HepG2 (cell line): Measurements from ENCODE around the gene GMPPA. TPM values are rescaled to one million over a fixed set of nuclear protein-coding genes. Genes with fewer than 3 reads are reported as not detected.
A peak's percentile ranks its signal among the peaks of the same experiment; 100 is the strongest.

Source experiments
- HMGA1 ChIP-seq: sonication (generic); formaldehyde crosslinking; conservative IDR thresholded peaks from 2 replicates; pipeline ENCODE4 v1.4.0; 2020; ENCODE audit warnings: missing genetic modification reagents
- HNF4G ChIP-seq, 2 experiments: sonication (generic) in 1 of 2; formaldehyde crosslinking in 1 of 2; IDR thresholded peaks; 2 replicates each; pipeline versions ENCODE4 v1.4.0 to v1.6.1; 2011 to 2020; ENCODE audit warnings: borderline replicate concordance in 2 of 2, low read depth in 2 of 2, mild to moderate bottlenecking in 2 of 2, low read length in 1 of 2, missing genetic modification reagents in 1 of 2, moderate library complexity in 1 of 2
- IKZF4 ChIP-seq: sonication (generic); formaldehyde crosslinking; IDR thresholded peaks from 2 replicates; pipeline ENCODE4 v1.5.1; 2020; ENCODE audit warnings: borderline replicate concordance, mild to moderate bottlenecking, low read depth, missing genetic modification reagents; ENCODE audit errors: not compliant biosample characterization
- KLF15 ChIP-seq: sonication (generic); formaldehyde crosslinking; IDR thresholded peaks from 2 replicates; pipeline ENCODE4 v1.8.1; 2023; ENCODE audit warnings: borderline replicate concordance, mild to moderate bottlenecking, inconsistent platforms, missing genetic modification reagents, mixed read lengths
- MAZ ChIP-seq, 2 experiments: sonication (generic) in 1 of 2; formaldehyde crosslinking in 1 of 2; IDR thresholded peaks; 2 replicates each; pipeline versions ENCODE4 v1.5.0 to v1.6.1; 2012 to 2020; ENCODE audit warnings: low read depth in 2 of 2, mild to moderate bottlenecking in 2 of 2, borderline replicate concordance in 1 of 2, improper control_type of control experiment in 1 of 2, low read length in 1 of 2, missing genetic modification reagents in 1 of 2, moderate library complexity in 1 of 2
- RARA ChIP-seq: IDR thresholded peaks from 2 replicates; pipeline ENCODE4 v1.6.1; 2016; ENCODE audit warnings: missing genetic modification reagents, missing compliant biosample characterization
- SATB2 ChIP-seq: sonication (generic); formaldehyde crosslinking; IDR thresholded peaks from 2 replicates; pipeline ENCODE4 v1.5.0; 2020; ENCODE audit warnings: missing genetic modification reagents
- SRSF4 ChIP-seq: fragments of 200-400 bp; formaldehyde crosslinking; IDR thresholded peaks from one replicate; pipeline ENCODE4 v1.6.1; 2018; ENCODE audit warnings: mild to moderate bottlenecking, low read depth, low read length, moderate library complexity; ENCODE audit not compliant: poor library complexity, severe bottlenecking
- XRCC5 ChIP-seq: fragments of 200-400 bp; formaldehyde crosslinking; optimal IDR thresholded peaks from 2 replicates; pipeline ENCODE3; 2017; ENCODE audit warnings: mild to moderate bottlenecking, low read length
- ZBTB7B ChIP-seq: sonication (generic); formaldehyde crosslinking; IDR thresholded peaks from 2 replicates; pipeline ENCODE4 v1.4.0; 2020; ENCODE audit warnings: missing genetic modification reagents
- ZFP62 ChIP-seq: sonication (generic); formaldehyde crosslinking; IDR thresholded peaks from 2 replicates; pipeline ENCODE4 v1.4.0; 2020; ENCODE audit warnings: missing genetic modification reagents
- ZNF468 ChIP-seq: sonication (generic); formaldehyde crosslinking; IDR thresholded peaks from 2 replicates; pipeline ENCODE4 v1.8.0; 2022; ENCODE audit warnings: mild to moderate bottlenecking, moderate library complexity, missing genetic modification reagents
- ZNF556 ChIP-seq: sonication (generic); formaldehyde crosslinking; IDR thresholded peaks from 2 replicates; pipeline ENCODE4 v1.4.0; 2020; ENCODE audit warnings: mild to moderate bottlenecking, missing genetic modification reagents, borderline replicate concordance
- ZNF75D ChIP-seq: sonication (generic); formaldehyde crosslinking; IDR thresholded peaks from 2 replicates; pipeline ENCODE4 v1.8.1; 2023; ENCODE audit warnings: missing genetic modification reagents, mild to moderate bottlenecking, borderline replicate concordance
- ZNF782 ChIP-seq: sonication (generic); formaldehyde crosslinking; IDR thresholded peaks from 2 replicates; pipeline ENCODE4 v1.4.0; 2020; ENCODE audit warnings: missing genetic modification reagents, mild to moderate bottlenecking, borderline replicate concordance
- ZNF792 ChIP-seq: IDR thresholded peaks from 2 replicates; pipeline ENCODE4 v1.6.1; 2016
- ZSCAN31 ChIP-seq: sonication (generic); formaldehyde crosslinking; IDR thresholded peaks from 2 replicates; pipeline ENCODE4 v1.5.0; 2020; ENCODE audit warnings: low read depth, mild to moderate bottlenecking, missing genetic modification reagents
- polyA plus RNA-seq, 8 experiments: library from polyadenylated mRNA; depleted of rRNA in 3 of 8; stranded (reverse) in 7 of 8; unstranded in 1 of 8; fragments of >200 nt; fragmentation: Illumina TruSeq in 4 of 8; extraction: Trizol in 4 of 8; gene quantifications; 2 replicates each; pipeline versions ENCODE4 v1.2.1 to v1.2.3, GENCODE V29; 2011 to 2016; ENCODE audit warnings: low read depth in 4 of 8, missing spikeins in 1 of 8, mixed read lengths in 1 of 8; ENCODE audit not compliant: insufficient read depth in 1 of 8
- total RNA-seq, 5 experiments: library from RNA; depleted of rRNA; stranded (reverse); fragments of >200 nt; fragmentation: Illumina TruSeq; extraction: Trizol; gene quantifications; 2 replicates each; pipeline ENCODE4 v1.2.3, GENCODE V29; 2016; ENCODE audit warnings: low read depth in 1 of 5
- TF ChIP-seq, protein P1 (sequence below): sonication (generic); formaldehyde crosslinking; IDR thresholded peaks from 2 replicates; pipeline ENCODE4 v1.4.0; 2020; ENCODE audit warnings: mild to moderate bottlenecking, missing genetic modification reagents
- TF ChIP-seq, protein P2 (sequence below): sonication (generic); formaldehyde crosslinking; IDR thresholded peaks from 2 replicates; pipeline ENCODE4 v1.4.0; 2020; ENCODE audit warnings: missing genetic modification reagents, borderline replicate concordance

Gene GMPPA
- total and polyA plus RNA-seq, 2 of the 13 experiments (the other 11 are each of a cell fraction or from before 2014, with no cell fraction given): 81.1 to 106 TPM

DNA sequence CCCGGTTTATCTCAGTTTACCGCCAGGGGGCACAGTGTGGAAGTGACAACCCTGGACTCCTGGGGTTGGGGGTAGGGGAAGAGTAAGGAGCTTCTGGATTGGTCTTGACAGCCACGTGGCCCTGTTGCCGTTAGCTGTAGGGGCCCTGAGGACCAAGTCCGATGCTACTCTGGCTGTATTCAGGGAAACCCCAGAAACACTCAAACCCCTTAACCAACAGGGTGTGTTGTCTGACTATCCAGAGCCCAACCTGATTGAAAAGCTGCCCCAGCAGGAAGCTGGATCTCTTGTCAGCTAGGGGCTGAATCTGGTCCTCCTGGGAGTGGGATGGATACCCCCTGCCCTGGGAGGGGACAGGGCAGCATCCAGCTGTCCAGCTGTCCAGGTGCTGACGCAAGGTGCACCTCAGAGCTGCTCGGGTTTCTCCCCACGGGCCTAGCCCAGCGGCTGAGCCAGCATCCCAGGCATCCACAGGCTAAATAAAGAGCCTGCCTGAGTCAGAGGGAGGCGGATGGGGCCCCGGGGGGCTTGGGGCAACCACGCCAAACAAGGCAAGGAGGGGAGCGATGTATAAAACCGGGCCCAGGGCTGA, 3.1 kb upstream of the GMPPA start (continued):
- TF ChIP-seq, protein P1, sequence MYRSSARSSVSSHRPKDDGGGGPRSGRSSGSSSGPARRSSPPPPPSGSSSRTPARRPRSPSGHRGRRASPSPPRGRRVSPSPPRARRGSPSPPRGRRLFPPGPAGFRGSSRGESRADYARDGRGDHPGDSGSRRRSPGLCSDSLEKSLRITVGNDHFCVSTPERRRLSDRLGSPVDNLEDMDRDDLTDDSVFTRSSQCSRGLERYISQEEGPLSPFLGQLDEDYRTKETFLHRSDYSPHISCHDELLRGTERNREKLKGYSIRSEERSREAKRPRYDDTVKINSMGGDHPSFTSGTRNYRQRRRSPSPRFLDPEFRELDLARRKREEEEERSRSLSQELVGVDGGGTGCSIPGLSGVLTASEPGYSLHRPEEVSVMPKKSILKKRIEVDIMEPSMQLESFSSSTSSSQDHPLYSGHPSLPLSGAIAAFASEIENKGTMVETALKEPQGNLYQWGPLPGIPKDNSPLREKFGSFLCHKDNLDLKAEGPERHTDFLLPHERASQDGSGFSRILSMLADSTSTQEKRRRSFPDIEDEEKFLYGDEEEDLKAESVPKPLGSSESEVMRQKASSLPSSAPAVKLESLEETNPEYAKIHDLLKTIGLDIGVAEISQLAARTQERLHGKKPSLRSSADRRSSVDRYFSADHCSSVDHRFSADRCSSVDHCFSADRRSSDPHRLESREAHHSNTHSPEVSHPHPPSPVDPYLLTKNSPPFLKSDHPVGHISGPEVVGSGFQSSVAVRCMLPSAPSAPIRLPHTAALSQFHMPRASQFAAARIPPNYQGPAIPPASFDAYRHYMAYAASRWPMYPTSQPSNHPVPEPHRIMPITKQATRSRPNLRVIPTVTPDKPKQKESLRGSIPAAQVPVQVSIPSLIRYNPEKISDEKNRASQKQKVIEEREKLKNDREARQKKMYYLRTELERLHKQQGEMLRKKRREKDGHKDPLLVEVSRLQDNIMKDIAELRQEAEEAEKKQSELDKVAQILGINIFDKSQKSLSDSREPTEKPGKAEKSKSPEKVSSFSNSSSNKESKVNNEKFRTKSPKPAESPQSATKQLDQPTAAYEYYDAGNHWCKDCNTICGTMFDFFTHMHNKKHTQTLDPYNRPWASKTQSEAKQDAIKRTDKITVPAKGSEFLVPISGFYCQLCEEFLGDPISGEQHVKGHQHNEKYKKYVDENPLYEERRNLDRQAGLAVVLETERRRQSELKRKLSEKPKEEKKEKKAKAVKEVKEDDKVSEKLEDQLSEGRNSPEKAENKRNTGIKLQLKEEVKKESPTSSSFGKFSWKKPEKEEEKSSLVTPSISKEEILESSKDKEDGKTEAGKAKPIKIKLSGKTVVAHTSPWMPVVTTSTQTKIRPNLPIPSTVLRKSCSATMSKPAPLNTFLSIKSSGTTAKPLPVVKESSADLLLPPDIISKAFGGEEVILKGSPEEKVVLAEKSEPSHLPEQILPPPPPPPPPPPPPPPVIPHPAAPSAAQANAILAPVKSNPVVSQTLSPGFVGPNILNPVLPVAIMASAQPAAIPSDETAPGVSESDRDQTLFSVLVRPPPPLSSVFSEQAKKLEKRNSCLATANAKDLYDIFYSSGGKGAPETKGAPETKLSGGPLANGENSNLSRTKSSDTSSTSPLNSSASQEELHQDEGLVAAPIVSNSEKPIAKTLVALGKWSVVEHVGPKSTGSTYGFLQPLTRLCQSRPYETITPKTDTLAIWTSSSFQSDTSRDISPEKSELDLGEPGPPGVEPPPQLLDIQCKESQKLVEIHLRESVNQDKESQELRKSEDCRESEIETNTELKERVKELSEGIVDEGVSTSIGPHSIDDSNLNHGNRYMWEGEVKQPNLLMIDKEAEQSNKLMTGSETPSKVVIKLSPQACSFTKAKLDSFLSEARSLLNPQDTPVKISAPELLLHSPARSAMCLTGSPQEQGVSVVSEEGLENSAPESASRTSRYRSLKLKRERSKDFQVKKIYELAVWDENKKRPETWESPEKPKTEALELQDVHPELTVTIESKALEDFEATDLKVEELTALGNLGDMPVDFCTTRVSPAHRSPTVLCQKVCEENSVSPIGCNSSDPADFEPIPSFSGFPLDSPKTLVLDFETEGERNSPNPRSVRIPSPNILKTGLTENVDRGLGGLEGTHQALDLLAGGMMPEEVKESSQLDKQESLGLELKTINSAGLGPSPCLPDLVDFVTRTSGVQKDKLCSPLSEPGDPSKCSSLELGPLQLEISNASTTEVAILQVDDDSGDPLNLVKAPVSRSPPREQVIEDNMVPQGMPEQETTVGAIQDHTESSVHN (CRISPR knock-in tag): peak; percentile 78; the same call in 1 of the 2 replicates
- TF ChIP-seq MAZ (IDR thresholded peaks at IDR 0.05; ENCODE audit: borderline replicate concordance, low read depth, low read length) (peak; percentile 70; the same call in 1 of the 2 replicates), MAZ (CRISPR knock-in tag; IDR thresholded peaks at IDR 0.05; ENCODE audit: low read depth) (peak; percentile 68; the same call in 1 of the 2 replicates), ZBTB7B (CRISPR knock-in tag) (0 out of 2 replicates have a peak, but pooled peaks have one; percentile 44), XRCC5 (peak; percentile 90), SATB2 (CRISPR knock-in tag) (no peak), HNF4G (IDR thresholded peaks at IDR 0.05; ENCODE audit: borderline replicate concordance, low read depth, low read length) (no peak), HNF4G (CRISPR knock-in tag; IDR thresholded peaks at IDR 0.05; ENCODE audit: borderline replicate concordance, low read depth) (no peak), HMGA1 (no peak), ZNF468 (CRISPR knock-in tag) (no peak), SRSF4 (no peak), ZNF782 (CRISPR knock-in tag) (0 out of 2 replicates have a peak, but pooled peaks have one; percentile 69), ZNF792 (CRISPR knock-in tag) (no peak), ZFP62 (CRISPR knock-in tag) (no peak), ZSCAN31 (0 out of 2 replicates have a peak, but pooled peaks have one; percentile 49), ZNF556 (CRISPR knock-in tag) (0 out of 2 replicates have a peak, but pooled peaks have one; percentile 58), RARA (CRISPR knock-in tag) (0 out of 2 replicates have a peak, but pooled peaks have one; percentile 5), IKZF4 (CRISPR knock-in tag) (no peak), KLF15 (CRISPR knock-in tag) (no peak), ZNF75D (CRISPR knock-in tag) (no peak)
- TF ChIP-seq, protein P2, sequence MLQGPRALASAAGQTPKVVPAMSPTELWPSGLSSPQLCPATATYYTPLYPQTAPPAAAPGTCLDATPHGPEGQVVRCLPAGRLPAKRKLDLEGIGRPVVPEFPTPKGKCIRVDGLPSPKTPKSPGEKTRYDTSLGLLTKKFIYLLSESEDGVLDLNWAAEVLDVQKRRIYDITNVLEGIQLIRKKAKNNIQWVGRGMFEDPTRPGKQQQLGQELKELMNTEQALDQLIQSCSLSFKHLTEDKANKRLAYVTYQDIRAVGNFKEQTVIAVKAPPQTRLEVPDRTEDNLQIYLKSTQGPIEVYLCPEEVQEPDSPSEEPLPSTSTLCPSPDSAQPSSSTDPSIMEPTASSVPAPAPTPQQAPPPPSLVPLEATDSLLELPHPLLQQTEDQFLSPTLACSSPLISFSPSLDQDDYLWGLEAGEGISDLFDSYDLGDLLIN (CRISPR knock-in tag): no peak
